ENCODE data around the gene PKD1.
"Not testable (repeated sequence)": the region's sequence is repeated elsewhere in the genome, so short reads cannot be mapped to it uniquely, and the experiment has no call there.

The PKD1 gene

GRCh38 chr16:2149630-2150417 lies 14.1 kb upstream of the PKD1 start:
- DNase-seq = no peak

DNA sequence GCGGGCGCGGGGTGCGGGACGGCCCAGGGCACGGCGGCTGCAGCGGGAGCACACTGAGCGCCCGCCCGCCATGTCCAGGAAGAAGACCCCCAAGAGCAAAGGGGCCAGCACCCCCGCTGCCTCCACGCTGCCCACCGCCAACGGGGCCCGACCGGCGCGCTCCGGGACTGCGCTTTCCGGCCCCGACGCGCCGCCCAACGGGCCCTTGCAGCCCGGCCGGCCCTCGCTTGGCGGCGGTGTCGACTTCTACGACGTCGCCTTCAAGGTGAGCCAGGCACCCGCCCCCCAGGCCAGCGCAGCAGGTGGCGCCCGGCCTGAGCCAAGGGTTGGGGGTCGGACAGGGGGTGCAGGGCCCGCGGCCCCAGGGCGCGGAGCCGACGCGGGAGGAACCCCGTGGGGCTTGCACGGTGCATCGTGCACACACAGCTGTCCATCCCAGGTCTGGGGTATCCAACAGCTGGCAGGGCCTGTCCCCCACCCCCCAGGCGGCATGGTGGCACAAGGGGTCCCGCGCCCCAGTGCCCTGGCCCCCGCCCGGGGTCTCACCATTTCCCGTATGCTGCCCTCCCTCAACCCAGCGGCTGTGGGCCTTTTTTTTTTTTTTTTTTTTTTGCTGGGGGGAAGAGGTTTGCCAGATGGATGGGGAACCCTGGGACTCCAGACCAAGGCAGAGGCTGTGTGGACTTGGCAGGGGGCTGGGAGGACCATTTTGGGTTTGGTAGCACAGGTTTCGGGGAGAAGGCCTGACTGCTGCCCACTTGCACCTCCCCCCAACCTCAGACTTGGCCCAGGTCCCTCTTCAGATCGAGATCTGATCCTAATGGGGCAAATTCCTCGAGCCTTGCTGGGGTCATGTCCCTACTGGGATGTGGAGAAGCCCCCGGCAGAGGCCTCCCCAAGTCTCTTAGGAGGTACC lies 13.3 kb upstream of the PKD1 start:
- no peak for DNase-seq

DNA sequence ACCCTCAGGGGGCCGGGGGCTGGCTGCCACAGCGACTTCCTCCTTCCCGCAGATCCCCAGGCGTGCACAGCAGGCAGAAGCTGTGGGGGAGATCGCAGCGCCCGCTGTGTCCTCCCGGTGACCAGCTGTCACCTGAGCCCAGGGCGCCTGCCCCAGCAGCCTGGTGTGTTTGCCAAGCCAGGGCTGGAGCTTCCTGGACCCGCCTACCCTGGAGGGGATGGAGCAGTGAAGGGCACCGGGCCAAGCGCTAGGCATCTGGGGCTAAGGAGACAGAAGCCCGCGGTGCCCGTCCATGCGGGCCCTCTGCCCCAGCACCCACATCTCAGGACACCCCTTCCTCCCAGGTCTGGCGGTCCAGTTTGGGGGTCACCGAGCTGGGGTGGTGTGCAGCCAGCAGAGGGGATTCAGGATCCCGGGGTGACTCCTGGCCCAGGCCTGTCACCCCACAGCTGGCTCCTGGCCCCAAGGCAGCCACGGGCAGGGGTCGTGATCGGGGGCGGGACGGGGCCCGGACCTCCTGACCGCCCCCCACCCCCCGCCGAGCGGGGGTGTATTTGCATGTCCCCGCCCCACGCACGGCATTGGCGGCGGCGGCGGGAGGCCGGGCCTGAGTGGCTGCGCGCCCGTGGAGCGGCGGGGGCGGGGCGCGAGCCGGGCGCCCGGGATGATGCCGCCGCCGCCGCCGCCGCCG lies 12.4 kb upstream of the PKD1 start, which contains the start of gene RAB26:
TSS of gene RAB26 (plus strand) at position 645 of the 691 bp plus-strand sequence. CDS start 159 bp downstream, outside the sequence.
- no peak for DNase-seq

DNA sequence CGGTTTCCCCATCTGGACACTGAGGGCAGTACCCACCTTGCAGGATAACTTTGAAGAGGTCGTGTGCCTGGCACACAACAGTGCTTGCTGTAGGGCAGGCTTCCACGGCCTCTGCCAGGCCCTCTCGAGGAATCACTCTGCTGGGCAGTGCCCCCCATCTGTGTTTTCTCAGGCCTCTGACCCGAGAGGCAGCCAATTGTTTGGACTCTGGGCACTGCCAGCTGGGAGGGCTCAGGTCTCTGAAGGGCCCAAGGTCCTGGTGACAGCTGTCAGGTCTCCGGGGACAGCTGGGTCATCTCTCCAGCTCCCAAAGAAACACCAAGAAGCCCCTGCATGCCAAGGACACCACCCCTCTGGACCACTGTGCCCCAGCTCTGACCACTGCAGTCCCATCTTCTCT lies 11.7 kb upstream of the PKD1 start:
- no peak for DNase-seq

DNA sequence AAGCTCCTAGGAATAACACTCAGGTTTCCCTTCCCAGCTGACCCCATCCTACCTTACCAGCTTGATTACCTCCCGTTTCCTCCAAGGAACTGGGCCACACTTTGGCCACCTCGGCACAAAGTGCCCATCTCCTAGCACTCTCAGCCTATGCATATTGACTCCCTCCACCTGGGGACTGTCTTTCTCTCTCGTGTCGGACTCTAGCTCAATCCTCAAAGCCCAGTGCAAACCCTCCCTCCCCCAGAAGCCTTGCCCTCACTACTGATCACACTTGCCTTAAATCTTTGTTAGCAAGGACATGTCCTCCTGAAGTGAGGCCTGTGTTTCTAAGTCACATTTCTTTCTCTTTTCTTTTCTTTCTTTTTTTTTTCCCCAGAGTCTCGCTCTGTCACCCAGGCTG lies 10.1 kb upstream of the PKD1 start:
- no peak for DNase-seq

GRCh38 chr16:2143878-2144485 lies 8.3 kb upstream of the PKD1 start:
- no peak for DNase-seq

- no peak for DNase-seq
Observed at GRCh38 chr16:2142942-2143877, 7.5 kb upstream of the PKD1 start.

GRCh38 chr16:2135071-2135470 lies 627 bp downstream of the PKD1 start:
- DNase-seq = not testable (repeated sequence)

DNA sequence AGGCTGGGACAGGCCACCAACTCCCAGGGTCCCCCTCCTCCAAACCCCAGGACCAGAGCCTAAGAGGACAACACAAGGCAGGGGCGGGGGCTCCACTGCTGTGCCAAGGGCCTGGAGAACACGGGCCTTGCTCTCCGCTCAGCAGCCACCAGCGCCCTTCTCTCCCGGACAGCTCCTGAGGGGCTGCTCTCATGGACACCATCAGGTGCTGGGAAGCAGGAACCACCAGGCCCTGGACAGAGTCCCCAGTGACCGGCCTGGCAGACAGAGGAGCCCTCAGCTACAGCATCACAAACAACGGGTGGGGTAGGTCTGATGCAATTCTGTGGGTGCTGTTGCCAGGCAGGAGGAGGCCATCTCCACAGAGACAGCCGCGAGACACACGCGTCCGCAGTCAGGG lies 1.9 kb downstream of the PKD1 start:
- DNase-seq = not testable (repeated sequence)

DNA sequence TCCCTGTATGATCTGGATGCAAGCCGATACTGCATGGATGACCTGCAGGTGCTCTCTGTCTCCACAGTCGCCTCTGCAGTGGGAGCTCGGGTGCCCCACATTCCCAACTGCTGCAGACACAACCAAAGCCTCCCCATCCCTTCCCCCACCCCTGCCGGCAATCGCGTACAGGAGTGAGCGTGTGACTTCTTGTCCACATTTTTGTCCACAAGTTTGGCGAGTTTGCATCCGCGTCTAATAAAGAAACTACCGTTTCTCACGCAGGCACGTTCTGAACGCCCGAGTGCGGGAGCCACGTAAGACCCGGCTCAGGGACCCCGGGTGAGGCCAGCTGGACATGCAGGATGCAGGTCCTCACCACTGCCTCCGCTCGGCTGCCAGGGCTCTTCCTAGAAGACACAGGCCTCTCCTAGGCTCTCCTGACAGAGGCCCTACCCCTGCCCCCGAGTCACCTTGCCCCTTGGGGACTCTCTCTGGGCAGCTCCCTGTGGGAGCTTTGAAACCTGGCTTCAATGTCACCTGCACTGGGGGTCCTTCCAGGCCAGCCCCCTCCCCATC lies 5.7 kb downstream of the PKD1 start:
- not testable (repeated sequence) for DNase-seq

GRCh38 chr16:2129251-2129650 lies 6.4 kb downstream of the PKD1 start:
- DNase-seq = peak; percentile 64

- DNase-seq = peak; percentile 58
Observed at GRCh38 chr16:2127630-2128280, 7.9 kb downstream of the PKD1 start.

DNA sequence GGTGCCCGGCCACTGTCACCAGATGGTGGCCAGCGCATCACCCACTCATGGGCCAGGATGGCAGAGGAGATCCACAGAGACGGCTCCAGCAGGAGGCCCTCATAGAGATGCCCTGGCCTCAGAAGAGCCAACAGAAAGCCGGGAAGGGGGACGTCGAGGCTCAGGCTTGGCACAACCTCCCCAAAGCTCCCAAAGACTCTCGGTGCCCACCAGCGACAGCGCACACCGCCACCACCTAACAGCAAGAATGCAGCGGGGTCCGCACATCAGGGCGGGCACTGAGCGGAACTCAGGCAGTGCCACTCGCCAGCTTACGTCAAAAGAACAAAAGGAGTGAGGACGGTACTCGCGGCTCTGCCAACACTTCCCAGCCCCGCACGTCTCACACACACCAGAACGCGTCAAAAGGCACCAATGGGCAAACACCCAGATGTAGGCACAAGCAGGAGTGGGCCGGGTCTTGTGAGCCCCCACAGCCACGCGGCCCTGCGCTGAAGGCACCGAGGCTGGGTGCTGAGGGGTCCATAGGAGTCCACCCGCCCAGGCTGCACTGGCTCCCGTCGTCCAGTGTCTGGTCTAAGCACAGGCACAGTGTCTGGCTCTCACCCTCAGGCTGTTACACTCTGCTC lies 8.7 kb downstream of the PKD1 start:
- DNase-seq = not testable (repeated sequence)

DNA sequence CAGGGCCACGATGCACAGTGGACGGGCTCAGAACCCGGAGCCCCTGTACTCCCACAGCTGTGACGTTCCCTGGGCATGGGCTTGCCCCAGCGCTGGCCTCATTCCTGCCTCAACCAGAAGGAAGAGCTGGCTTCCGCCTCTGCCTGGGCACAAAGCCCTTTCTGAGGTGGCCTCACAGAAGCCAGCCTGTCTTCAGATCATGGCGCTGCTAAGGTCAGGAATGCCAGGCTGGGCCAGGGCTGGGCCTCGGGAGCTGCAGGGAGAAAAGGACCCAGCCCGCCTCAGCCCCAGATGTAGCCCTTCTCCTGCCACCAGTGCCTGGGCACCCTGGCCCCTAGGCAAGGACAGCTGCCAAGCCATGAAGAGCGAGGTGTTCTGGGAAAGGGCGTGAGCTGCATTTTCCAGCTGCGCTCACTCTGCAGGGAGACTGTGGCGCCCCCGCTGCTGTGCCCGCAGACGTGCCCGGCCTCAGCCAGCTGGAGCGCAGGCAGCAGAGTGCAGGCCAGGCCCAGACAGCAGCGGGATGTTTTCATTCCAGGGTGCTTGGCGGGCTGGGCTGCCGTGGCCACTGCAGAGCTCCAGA lies 9.4 kb downstream of the PKD1 start:
- DNase-seq = peak; percentile 35

GRCh38 chr16:2125609-2126008 lies 10.1 kb downstream of the PKD1 start:
- DNase-seq = not testable (repeated sequence)

DNA sequence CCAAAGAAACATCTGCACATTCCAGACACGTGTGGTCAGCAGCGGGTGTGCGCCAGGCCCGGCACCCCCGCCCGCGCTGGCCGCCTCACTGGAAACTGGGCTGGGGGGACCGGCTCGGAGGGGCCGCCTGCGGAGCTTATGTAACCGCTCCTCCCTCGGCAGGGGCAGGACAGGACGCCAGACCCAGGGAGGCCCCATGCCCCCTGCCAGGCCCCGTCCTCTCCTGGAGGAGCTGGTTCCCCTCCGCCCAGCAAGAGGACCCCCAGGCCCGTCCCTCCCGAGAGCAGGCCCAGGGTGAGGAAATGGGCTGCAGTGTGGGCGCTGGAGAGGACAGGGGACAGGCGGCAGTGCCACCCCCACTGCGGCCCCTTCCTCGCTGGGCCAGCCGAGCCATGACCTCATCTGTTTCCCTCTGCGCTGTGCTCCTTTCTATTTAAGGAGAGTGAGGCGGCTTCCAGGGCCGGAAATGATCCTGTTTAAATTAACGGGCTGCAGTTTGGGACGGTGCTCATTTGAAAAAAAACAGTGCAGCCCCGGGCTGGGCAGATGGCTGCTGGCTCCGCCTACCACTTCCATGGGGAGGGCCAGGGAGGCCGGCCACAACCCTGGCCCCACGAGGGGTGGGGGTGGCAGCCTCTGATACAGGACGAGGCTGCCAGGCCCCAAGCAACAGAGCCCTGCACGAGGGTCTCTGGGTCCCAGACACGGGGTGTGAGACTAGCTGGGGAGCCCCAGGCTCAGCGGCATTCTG lies 10.8 kb downstream of the PKD1 start:
- peak; percentile 81 for DNase-seq

GRCh38 chr16:2124377-2124693 lies 11.4 kb downstream of the PKD1 start:
- DNase-seq = not testable (repeated sequence)

DNA sequence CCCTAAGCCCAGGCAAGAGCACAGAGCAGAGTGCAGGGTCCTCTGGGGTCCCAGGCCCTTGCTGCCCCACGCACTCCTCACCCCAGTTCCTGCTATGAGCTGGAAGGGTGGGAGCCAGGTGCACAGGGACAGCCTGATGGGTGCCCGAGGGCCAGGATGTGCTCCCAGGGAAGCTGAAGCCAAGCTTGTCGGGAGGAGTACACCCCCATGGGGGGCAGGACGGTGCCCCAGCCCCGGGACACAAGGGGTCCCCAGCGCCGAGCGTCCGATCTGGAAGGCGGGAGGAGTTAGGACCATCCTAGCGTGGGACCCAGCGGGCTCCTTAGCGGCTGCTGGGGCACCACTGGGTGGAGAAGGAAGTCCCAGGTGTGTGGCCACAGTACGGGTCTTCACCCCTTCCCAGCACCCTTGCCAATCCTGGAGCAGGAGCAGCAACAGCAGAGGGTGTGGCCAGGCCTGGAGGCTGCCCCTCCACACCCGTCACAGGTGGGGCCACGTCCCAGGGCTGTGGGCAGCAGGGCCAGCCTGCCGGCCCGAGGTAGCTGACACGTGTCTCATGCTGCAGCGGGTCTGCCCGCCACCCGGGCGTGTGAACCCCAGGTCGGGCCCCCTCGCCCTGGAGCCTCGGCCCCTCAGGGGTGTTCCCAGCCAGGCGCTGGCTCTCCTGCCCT lies 11.9 kb downstream of the PKD1 start:
- DNase-seq = not testable (repeated sequence)

Data from fibroblast of upper back skin (primary cell).